AG20443 (cell line): ENCODE measurements around the gene MOK.
A peak's percentile ranks its signal among the peaks of the same experiment; 100 is the strongest.

Experiments
- DNase-seq: peaks from one replicate; pipeline ENCODE4 v3.0.0; 2012; ENCODE audit warnings: low spot score, mixed read lengths

Gene MOK

GRCh38 chr14:102203382-102203781 is 101.6 kb downstream of the MOK start:
- no peak for DNase-seq

- DNase-seq = no peak
Observed at GRCh38 chr14:102202944-102203343, 102.0 kb downstream of the MOK start.

- DNase-seq = no peak
Observed at GRCh38 chr14:102201776-102202175, 103.2 kb downstream of the MOK start.

GRCh38 chr14:102201353-102201738 is 103.6 kb downstream of the MOK start:
- DNase-seq = no peak

- no peak for DNase-seq
Observed at GRCh38 chr14:102200690-102201352, 104.1 kb downstream of the MOK start.

- DNase-seq = no peak
Observed at GRCh38 chr14:102197317-102197853, 107.6 kb downstream of the MOK start.

- DNase-seq = no peak
Observed at GRCh38 chr14:102196902-102197230, 108.1 kb downstream of the MOK start.

- no peak for DNase-seq
Observed at GRCh38 chr14:102196039-102196901, 108.7 kb downstream of the MOK start.

GRCh38 chr14:102195446-102195845 is 109.5 kb downstream of the MOK start:
- no peak for DNase-seq

GRCh38 chr14:102194856-102195255 is 110.1 kb downstream of the MOK start:
- DNase-seq = no peak

GRCh38 chr14:102192840-102193502 is 112.0 kb downstream of the MOK start:
- no peak for DNase-seq

- no peak for DNase-seq
Observed at GRCh38 chr14:102189874-102190273, 115.1 kb downstream of the MOK start.

- DNase-seq = no peak
Observed at GRCh38 chr14:102188187-102188586, 116.8 kb downstream of the MOK start.

GRCh38 chr14:102187568-102188001 is 117.4 kb downstream of the MOK start:
- peak; percentile 27 for DNase-seq

GRCh38 chr14:102187044-102187443 is 117.9 kb downstream of the MOK start:
- DNase-seq = peak; percentile 82

- DNase-seq = no peak
Observed at GRCh38 chr14:102185360-102185759, 119.6 kb downstream of the MOK start.

- no peak for DNase-seq
Observed at GRCh38 chr14:102184316-102185035, 120.5 kb downstream of the MOK start.

- DNase-seq = no peak
Observed at GRCh38 chr14:102183886-102184285, 121.1 kb downstream of the MOK start.

- DNase-seq = no peak
Observed at GRCh38 chr14:102182936-102183619, 121.9 kb downstream of the MOK start.

GRCh38 chr14:102182190-102182589 is 122.8 kb downstream of the MOK start:
- DNase-seq = peak; percentile 59

GRCh38 chr14:102181187-102181586 is 123.8 kb downstream of the MOK start:
- DNase-seq = no peak
